HUDEP-2 (cell line): ENCODE data around the gene DEGS2.

ENCODE experiments used
- DNase-seq, 76 experiments: peaks; one replicate each; lab custom pipeline; 2025; ENCODE audit not compliant: unreplicated experiment in 76 of 76; lab: John Stamatoyannopoulos, UW

The DEGS2 gene

GRCh38 chr14:100102156-100102785, 57.2 kb downstream of the DEGS2 start:
- no peak for DNase-seq

- DNase-seq: no peak
Measured at GRCh38 chr14:100100032-100100703, 59.3 kb downstream of the DEGS2 start.

- DNase-seq: no peak
Measured at GRCh38 chr14:100098171-100098570, 61.3 kb downstream of the DEGS2 start.

- DNase-seq: no peak
Measured at GRCh38 chr14:100096656-100097055, 62.8 kb downstream of the DEGS2 start.
